ENCODE measurements around the gene ATF1. TPM values are rescaled to one million over a fixed set of nuclear protein-coding genes. Genes with fewer than 3 reads are reported as not detected.
A peak's percentile ranks its signal among the peaks of the same experiment; 100 is the strongest.

Gene ATF1
- total RNA-seq, 4 donors from 2014 or later: 16.8 to 24.9 (median 18.0) TPM

DNA sequence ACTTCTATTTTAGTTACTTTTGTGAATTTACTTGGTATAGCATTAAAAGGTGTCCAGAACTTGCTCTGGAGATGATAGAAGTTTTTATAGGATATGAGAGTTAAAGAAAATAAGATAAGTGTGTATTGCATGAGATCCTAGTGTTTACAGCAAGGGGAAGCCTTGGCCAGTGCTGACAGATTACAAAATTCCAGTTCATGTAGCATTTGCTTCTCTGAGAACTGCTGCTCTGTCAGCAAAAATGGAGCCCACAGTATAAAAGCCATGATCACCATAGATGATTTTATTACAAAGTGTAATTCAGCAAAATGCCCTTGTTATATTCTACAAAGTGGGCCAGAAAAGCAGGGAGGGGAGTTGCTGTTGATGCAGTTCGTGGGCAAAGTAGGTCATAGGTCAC, 40.0 kb upstream of the ATF1 start:
- Histone ChIP-seq H3K36me3 (peaks cover 0 to 84% (median 16%) of the 10 kb centered on the region in 3 donors), H3K27me3 (no peaks in the 10 kb centered on the region), H3K27ac (peak overlapping the region in 2 of 4 donors; percentile 65 to 71), H3K4me3 (no peak overlapping the region), H3K4me1 (peaks cover 2 to 36% (median 12%) of the 10 kb centered on the region in 4 donors), H3K9me3 (no peaks in the 10 kb centered on the region)
- no peak for TF ChIP-seq POLR2A (IDR thresholded peaks at IDR 0.05)
- TF ChIP-seq, protein P1, sequence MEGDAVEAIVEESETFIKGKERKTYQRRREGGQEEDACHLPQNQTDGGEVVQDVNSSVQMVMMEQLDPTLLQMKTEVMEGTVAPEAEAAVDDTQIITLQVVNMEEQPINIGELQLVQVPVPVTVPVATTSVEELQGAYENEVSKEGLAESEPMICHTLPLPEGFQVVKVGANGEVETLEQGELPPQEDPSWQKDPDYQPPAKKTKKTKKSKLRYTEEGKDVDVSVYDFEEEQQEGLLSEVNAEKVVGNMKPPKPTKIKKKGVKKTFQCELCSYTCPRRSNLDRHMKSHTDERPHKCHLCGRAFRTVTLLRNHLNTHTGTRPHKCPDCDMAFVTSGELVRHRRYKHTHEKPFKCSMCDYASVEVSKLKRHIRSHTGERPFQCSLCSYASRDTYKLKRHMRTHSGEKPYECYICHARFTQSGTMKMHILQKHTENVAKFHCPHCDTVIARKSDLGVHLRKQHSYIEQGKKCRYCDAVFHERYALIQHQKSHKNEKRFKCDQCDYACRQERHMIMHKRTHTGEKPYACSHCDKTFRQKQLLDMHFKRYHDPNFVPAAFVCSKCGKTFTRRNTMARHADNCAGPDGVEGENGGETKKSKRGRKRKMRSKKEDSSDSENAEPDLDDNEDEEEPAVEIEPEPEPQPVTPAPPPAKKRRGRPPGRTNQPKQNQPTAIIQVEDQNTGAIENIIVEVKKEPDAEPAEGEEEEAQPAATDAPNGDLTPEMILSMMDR (IDR thresholded peaks at IDR 0.05): no peak
- no peak for TF ChIP-seq EP300 (IDR thresholded peaks at IDR 0.05)
- no peak for DNase-seq (ENCODE audit: low spot score in 2 of 2)
- 26 to 30% methylated on average over 1 of the region's 1 CpG for WGBS, 2 donors

DNA sequence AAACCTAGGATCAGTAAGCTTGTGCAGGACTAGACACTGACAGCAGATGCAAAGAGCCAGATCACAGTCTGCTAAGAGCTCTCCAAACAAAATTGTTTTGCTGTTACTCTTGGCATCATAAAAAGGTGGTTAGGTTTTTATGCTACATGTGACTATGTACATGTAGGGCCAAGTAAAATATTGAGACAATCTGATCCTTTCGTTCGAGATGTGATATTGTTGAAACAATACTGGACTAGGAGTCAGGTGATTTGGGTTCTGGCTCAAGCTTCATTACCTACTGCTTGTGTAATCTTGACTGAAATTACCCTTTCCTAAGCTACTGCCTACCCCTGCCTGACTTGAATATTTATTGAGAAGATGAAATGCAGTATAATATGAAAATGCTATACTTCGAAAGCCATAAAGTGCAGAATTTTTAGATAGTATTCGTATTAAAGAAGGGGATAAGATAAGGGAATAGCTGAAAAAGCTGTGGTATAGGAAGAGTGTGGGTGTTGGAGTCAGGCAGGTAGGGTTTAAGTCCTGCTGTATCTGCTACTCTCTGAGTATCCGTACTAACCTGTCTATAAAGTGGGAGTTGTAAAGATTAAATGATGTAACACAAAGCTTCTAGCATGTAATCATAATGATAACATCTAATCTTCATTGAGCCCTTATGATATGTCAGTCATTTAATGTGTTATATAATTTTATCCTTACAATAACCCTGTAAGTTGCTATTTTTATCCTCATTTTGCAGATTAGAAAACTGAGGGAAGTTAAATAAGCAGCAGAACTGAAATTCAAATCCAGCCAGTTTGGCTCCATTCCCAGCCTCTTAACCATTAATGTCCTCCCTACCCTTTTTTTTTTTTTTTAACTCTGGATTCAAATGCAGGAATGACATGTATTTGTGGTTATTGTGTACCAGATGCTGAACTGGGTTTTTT, 38.6 kb upstream of the ATF1 start:
- peak overlapping the region in 2 of 4 donors; percentile 65 to 71 for H3K27ac ChIP-seq
- H3K36me3 ChIP-seq: peaks cover 0 to 84% (median 15%) of the 10 kb centered on the region in 3 donors
- TF ChIP-seq POLR2A (IDR thresholded peaks at IDR 0.05) (no peak), EP300 (IDR thresholded peaks at IDR 0.05) (peak in 1 of 2 donors; percentile 59)
- peak in 1 of 2 donors; percentile 19 for DNase-seq (ENCODE audit: low spot score in 2 of 2)
- H3K4me3 ChIP-seq: no peak overlapping the region
- H3K4me1 ChIP-seq: peaks cover 2 to 36% (median 12%) of the 10 kb centered on the region in 4 donors
- no peaks in the 10 kb centered on the region for H3K9me3 ChIP-seq
- 68 to 77% methylated on average over 5 of the region's 5 CpGs for WGBS, 2 donors
- no peaks in the 10 kb centered on the region for H3K27me3 ChIP-seq

DNA sequence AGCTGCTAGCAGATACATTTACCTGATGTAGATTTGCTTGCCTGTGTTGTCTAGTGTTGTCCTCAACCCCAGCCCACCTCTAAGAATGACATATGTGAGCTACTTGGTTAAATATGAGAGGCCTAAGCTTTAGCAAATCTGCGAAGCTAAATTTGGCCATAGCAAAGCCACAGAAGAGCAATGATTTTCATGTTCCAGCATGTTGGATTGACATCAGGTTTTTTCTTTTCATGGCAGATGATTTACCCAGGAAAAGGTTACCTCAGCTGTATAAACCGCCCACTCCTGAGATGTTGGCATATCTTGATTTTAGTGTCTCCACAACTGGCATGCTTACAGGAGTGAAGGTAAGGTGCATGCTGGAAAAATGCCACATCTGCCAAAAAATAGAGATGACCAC, 36.4 kb upstream of the ATF1 start:
- Histone ChIP-seq H3K27me3 (no peaks in the 10 kb centered on the region), H3K27ac (no peak overlapping the region), H3K9me3 (no peaks in the 10 kb centered on the region), H3K4me1 (peaks cover 2 to 36% (median 12%) of the 10 kb centered on the region in 4 donors), H3K4me3 (no peak overlapping the region), H3K36me3 (peaks cover 0 to 86% (median 9%) of the 10 kb centered on the region in 3 donors)
- TF ChIP-seq POLR2A (IDR thresholded peaks at IDR 0.05): no peak
- TF ChIP-seq, protein P1 (IDR thresholded peaks at IDR 0.05): no peak
- no peak for TF ChIP-seq EP300 (IDR thresholded peaks at IDR 0.05)
- WGBS, 2 donors: 96% methylated on average over 2 of the region's 2 CpGs
- no peak for DNase-seq (ENCODE audit: low spot score in 2 of 2)

DNA sequence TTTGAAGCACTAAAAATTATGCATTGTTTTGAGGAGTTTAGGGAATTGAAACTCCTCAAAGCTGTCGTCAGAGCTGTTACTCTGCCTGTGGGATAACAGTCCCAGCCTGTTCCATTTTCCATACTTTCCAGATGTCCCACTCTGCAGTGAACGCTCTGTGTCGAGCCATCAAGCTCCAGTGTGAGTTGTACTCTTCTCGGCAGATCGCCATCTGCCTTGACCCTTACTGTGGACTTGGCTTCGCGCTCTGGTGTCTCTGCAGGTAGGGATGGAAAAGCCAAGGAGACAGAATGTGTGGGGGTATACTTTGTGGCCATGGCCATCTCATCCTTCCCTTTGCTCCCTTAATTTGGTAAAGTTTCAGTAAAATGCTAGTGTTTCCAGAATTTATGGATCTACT, 35.5 kb upstream of the ATF1 start:
- no peaks in the 10 kb centered on the region for H3K27me3 ChIP-seq
- H3K4me1 ChIP-seq: peaks cover 0 to 27% (median 11%) of the 10 kb centered on the region in 4 donors
- no peak for DNase-seq (ENCODE audit: low spot score in 2 of 2)
- H3K36me3 ChIP-seq: peaks cover 0 to 86% (median 12%) of the 10 kb centered on the region in 3 donors
- TF ChIP-seq POLR2A (IDR thresholded peaks at IDR 0.05): no peak
- no peak for TF ChIP-seq EP300 (IDR thresholded peaks at IDR 0.05)
- TF ChIP-seq, protein P1 (IDR thresholded peaks at IDR 0.05): no peak
- H3K4me3 ChIP-seq: no peak overlapping the region
- no peak overlapping the region for H3K27ac ChIP-seq
- 68 to 70% methylated on average over 7 of the region's 7 CpGs for WGBS, 2 donors
- H3K9me3 ChIP-seq: no peaks in the 10 kb centered on the region

DNA sequence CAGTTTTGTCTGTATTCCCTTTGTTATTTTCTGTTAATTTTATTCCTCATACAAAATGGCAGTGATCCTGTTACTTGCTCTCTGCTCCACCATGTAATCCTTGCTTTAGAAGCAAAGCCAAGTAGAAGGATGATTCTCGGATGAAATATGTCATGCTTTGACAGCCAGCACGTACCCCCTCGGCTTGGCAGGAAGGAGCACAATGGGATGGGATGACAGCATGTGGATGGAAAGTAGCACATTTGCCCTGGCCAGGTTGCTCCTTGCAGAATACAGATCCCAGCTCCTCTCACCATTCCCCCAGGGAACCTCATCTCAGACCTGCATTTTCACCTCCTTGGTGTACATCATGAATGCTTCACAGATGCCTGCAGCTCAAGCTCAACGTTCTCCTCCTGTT, 35.1 kb upstream of the ATF1 start:
- no peak for DNase-seq (ENCODE audit: low spot score in 2 of 2)
- TF ChIP-seq, protein P1 (IDR thresholded peaks at IDR 0.05): no peak
- TF ChIP-seq POLR2A (IDR thresholded peaks at IDR 0.05) (no peak), EP300 (IDR thresholded peaks at IDR 0.05) (no peak)
- no peak overlapping the region for H3K27ac ChIP-seq
- 86 to 92% methylated on average over 4 of the region's 4 CpGs for WGBS, 2 donors
- peaks cover 0 to 87% (median 10%) of the 10 kb centered on the region in 3 donors for H3K36me3 ChIP-seq
- no peaks in the 10 kb centered on the region for H3K27me3 ChIP-seq
- H3K9me3 ChIP-seq: no peaks in the 10 kb centered on the region
- H3K4me1 ChIP-seq: peaks cover 0 to 22% (median 7%) of the 10 kb centered on the region in 4 donors
- H3K4me3 ChIP-seq: no peak overlapping the region
